ENCODE data around the gene PROM1. TPM values are rescaled to one million over a fixed set of nuclear protein-coding genes. Genes with fewer than 3 reads are reported as not detected.

Gene PROM1
- total and polyA plus RNA-seq, 2 of the 4 experiments (the other 2 are of a cell fraction): not detected

- Histone ChIP-seq H3K4ac (ENCODE audit: low read depth, low read length) (no peak overlapping the region), H2BK15ac (ENCODE audit: low read depth, low read length) (no peak overlapping the region), H3K56ac (ENCODE audit: extremely low read depth, insufficient read depth, low read length) (no peak overlapping the region), H3K36me3 (ENCODE audit: control insufficient read depth, insufficient read depth, low read length) (no peaks in the 10 kb centered on the region), H4K5ac (ENCODE audit: low read depth, low read length) (no peak overlapping the region), H3K9me1 (ENCODE audit: insufficient read depth, low read length) (peaks cover 4% of the 10 kb centered on the region; the same call in 1 of the 2 replicates), H3K79me1 (ENCODE audit: low read depth in 1 of 2, low read length in 2 of 2) (no peaks in the 10 kb centered on the region), H2AK9ac (replicated peaks; ENCODE audit: low read depth, low read length, poor library complexity) (no peak overlapping the region), H3K9ac (ENCODE audit: low read depth, low read length) (no peak overlapping the region), H2AK5ac (ENCODE audit: low read depth, low read length) (no peak overlapping the region), H3K4me3 (ENCODE audit: insufficient read depth, low read depth, low read length) (no peak overlapping the region), H3K27ac (ENCODE audit: insufficient read depth, low read length) (no peak overlapping the region), H3K4me2 (ENCODE audit: low read depth, low read length) (no peak overlapping the region), H2BK5ac (ENCODE audit: low read depth, low read length, poor library complexity, severe bottlenecking) (no peak overlapping the region), H3K18ac (ENCODE audit: low read depth, low read length) (no peak overlapping the region), H2AFZ (replicated peaks; ENCODE audit: low read length, poor library complexity) (no peak overlapping the region), H3K9me3 (ENCODE audit: control insufficient read depth, insufficient read depth, low read length) (no peaks in the 10 kb centered on the region), H3K23ac (ENCODE audit: low read depth, low read length) (no peak overlapping the region), H2BK120ac (ENCODE audit: low read depth, low read length) (no peak overlapping the region), H3K4me1 (ENCODE audit: control insufficient read depth, insufficient read depth, low read length) (no peaks in the 10 kb centered on the region), H4K20me1 (ENCODE audit: insufficient read depth, low read length) (no peaks in the 10 kb centered on the region), H4K91ac (ENCODE audit: insufficient read depth, low read depth, low read length) (no peak overlapping the region), H3K27me3 (ENCODE audit: control insufficient read depth, insufficient read depth, low read length) (peaks cover 28% of the 10 kb centered on the region), H2BK20ac (ENCODE audit: low read depth, low read length) (no peak overlapping the region), H3K14ac (replicated peaks; ENCODE audit: low read depth, low read length) (no peak overlapping the region), H4K8ac (ENCODE audit: low read depth in 2 of 2, low read length in 2 of 2) (no peak overlapping the region)
- WGBS, 2 experiments (ENCODE audit: extremely low coverage in 2 of 2, insufficient read length in 1 of 2): 60% methylated on average over 2 of the region's 4 CpGs; no CpG with 5 or more reads in 1 of the 2 experiments
- TF ChIP-seq MXI1 (IDR thresholded peaks at IDR 0.05; ENCODE audit: borderline replicate concordance, low read depth, low read length) (no peak), RCOR1 (IDR thresholded peaks at IDR 0.05; ENCODE audit: insufficient replicate concordance, low read length) (no peak), CHD1 (IDR thresholded peaks at IDR 0.05; ENCODE audit: low read depth, low read length) (no peak), SMC3 (IDR thresholded peaks at IDR 0.05; ENCODE audit: low read depth, low read length) (no peak)
- no TSS peak for BruUV-seq (replicated peaks)
- intact Hi-C loops (cut with micrococcal nuclease): no loop called here
- ChIA-PET CTCF (no interaction called here), POLR2A (ENCODE audit: unreplicated experiment) (no interaction called here)
- no peak for ATAC-seq (ENCODE audit: low read depth)
- no peak for DNase-seq
- in situ Hi-C loops (cut with MboI; ENCODE audit: low sequenced_read_pairs): no loop called here
- dilution Hi-C loops (cut with HindIII; ENCODE audit: low sequenced_read_pairs, unreplicated experiment): no loop called here
Observed at GRCh38 chr4:16119981-16120380, 36.2 kb upstream of the PROM1 start.
